Measurements from ENCODE around the gene PDE6G.

DNA sequence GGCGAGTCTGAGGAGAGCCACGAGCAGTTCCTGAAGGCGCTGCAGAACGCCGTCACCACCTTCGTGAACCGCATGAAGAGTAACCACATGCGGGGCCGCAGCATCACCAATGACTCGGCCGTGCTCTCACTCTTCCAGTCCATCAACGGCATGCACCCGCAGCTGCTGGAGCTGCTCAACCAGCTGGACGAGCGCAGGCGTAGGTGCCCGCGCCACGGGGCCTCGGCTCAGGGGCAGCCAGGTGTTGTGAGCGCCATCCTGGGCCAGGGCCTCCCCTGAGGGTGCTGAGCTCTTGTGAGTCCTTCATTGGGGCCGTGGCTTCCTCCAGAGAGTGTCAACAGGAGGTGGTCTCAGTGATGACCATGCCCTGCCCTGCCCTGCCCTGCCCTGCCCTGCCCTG, 39.5 kb upstream of the PDE6G start:
- TF ChIP-seq, protein P1, sequence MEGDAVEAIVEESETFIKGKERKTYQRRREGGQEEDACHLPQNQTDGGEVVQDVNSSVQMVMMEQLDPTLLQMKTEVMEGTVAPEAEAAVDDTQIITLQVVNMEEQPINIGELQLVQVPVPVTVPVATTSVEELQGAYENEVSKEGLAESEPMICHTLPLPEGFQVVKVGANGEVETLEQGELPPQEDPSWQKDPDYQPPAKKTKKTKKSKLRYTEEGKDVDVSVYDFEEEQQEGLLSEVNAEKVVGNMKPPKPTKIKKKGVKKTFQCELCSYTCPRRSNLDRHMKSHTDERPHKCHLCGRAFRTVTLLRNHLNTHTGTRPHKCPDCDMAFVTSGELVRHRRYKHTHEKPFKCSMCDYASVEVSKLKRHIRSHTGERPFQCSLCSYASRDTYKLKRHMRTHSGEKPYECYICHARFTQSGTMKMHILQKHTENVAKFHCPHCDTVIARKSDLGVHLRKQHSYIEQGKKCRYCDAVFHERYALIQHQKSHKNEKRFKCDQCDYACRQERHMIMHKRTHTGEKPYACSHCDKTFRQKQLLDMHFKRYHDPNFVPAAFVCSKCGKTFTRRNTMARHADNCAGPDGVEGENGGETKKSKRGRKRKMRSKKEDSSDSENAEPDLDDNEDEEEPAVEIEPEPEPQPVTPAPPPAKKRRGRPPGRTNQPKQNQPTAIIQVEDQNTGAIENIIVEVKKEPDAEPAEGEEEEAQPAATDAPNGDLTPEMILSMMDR (IDR thresholded peaks at IDR 0.05) = no peak
- TF ChIP-seq POLR2A (IDR thresholded peaks at IDR 0.05) = no peak

Data from lower leg skin (tissue), 3 donors.